Mesenchymal stem cell (in vitro differentiated cells and primary cell): ENCODE data around the gene IGFL1.
"Not testable (repeated sequence)": the region's sequence is repeated elsewhere in the genome, so short reads cannot be mapped to it uniquely, and the experiment has no call there.

ENCODE experiments used
- DNase-seq: peaks from one replicate; pipeline ENCODE4 v3.0.0-alpha.2; 2013
- H2AFZ ChIP-seq: one replicate; pipeline ENCODE4 v1.6.1; 2013; ENCODE audit warnings: low read depth, mild to moderate bottlenecking, control low read depth, inconsistent platforms, low read length, moderate library complexity
- H2AK5ac ChIP-seq: 2 replicates; pipeline ENCODE4 v1.6.1; 2013; ENCODE audit warnings: low read length, moderate library complexity, mild to moderate bottlenecking, inconsistent platforms; ENCODE audit not compliant: severe bottlenecking
- H2BK120ac ChIP-seq: one replicate; pipeline ENCODE4 v1.6.1; 2013; ENCODE audit warnings: low read depth, mild to moderate bottlenecking, inconsistent platforms, low read length, moderate library complexity
- H2BK12ac ChIP-seq, 2 experiments: one replicate each; pipeline ENCODE4 v1.6.1; 2013; ENCODE audit warnings: inconsistent platforms in 2 of 2, low read length in 2 of 2, mild to moderate bottlenecking in 2 of 2, moderate library complexity in 2 of 2, control low read depth in 1 of 2
- H2BK15ac ChIP-seq: one replicate; pipeline ENCODE4 v1.6.1; 2013; ENCODE audit warnings: mild to moderate bottlenecking, low read depth, inconsistent platforms; ENCODE audit not compliant: poor library complexity, severe bottlenecking
- H2BK5ac ChIP-seq: 2 replicates; pipeline ENCODE4 v1.6.1; 2013; ENCODE audit warnings: low read depth, mild to moderate bottlenecking, low read length, control low read depth, inconsistent platforms; ENCODE audit not compliant: poor library complexity, severe bottlenecking
- H3K14ac ChIP-seq, 2 experiments: one replicate each; pipeline ENCODE4 v1.6.1; 2013; ENCODE audit warnings: inconsistent platforms in 2 of 2, low read length in 2 of 2, control low read depth in 1 of 2, mild to moderate bottlenecking in 1 of 2, moderate library complexity in 1 of 2
- H3K18ac ChIP-seq, 2 experiments: one replicate each; pipeline ENCODE4 v1.6.1; 2013; ENCODE audit warnings: inconsistent platforms in 2 of 2, low read length in 2 of 2, control low read depth in 1 of 2, low read depth in 1 of 2, mild to moderate bottlenecking in 1 of 2
- H3K23ac ChIP-seq, 2 experiments: one replicate each; pipeline ENCODE4 v1.6.1; 2013; ENCODE audit warnings: inconsistent platforms in 2 of 2, low read length in 2 of 2, mild to moderate bottlenecking in 2 of 2, moderate library complexity in 2 of 2, control low read depth in 1 of 2
- H3K27ac ChIP-seq: 2 replicates; pipeline ENCODE4 v1.5.1; 2013; ENCODE audit warnings: mild to moderate bottlenecking, moderate library complexity, low read length, control low read depth, inconsistent platforms; ENCODE audit not compliant: poor library complexity, severe bottlenecking
- H3K27me3 ChIP-seq, 2 experiments: 2 replicates each; pipeline versions ENCODE4 v1.6.1 to v1.7.0; 2013; ENCODE audit warnings: low read length in 2 of 2, mild to moderate bottlenecking in 2 of 2, moderate library complexity in 2 of 2, control low read depth in 1 of 2, inconsistent platforms in 1 of 2; ENCODE audit not compliant: control insufficient read depth in 1 of 2, insufficient read depth in 1 of 2
- H3K36me3 ChIP-seq, 2 experiments: 2 replicates each; pipeline versions ENCODE4 v1.6.1 to v1.7.0; 2013; ENCODE audit warnings: low read length in 2 of 2, control low read depth in 1 of 2, inconsistent platforms in 1 of 2, low read depth in 1 of 2, mild to moderate bottlenecking in 1 of 2; ENCODE audit not compliant: insufficient read depth in 2 of 2, control insufficient read depth in 1 of 2
- H3K4ac ChIP-seq, 2 experiments: one replicate each; pipeline ENCODE4 v1.6.1; 2013; ENCODE audit warnings: inconsistent platforms in 2 of 2, low read length in 2 of 2, mild to moderate bottlenecking in 2 of 2, moderate library complexity in 2 of 2, control low read depth in 1 of 2, low read depth in 1 of 2
- H3K4me1 ChIP-seq: 2 replicates; pipeline ENCODE4 v1.6.1; 2013; ENCODE audit warnings: low read depth, low read length, control low read depth; ENCODE audit not compliant: control insufficient read depth, insufficient read depth
- H3K4me2 ChIP-seq: 2 replicates; pipeline ENCODE4 v1.6.1; 2013; ENCODE audit warnings: low read length, mild to moderate bottlenecking, inconsistent platforms; ENCODE audit not compliant: poor library complexity, severe bottlenecking
- H3K4me3 ChIP-seq, 2 experiments: 2 replicates each; pipeline versions ENCODE4 v1.5.1 to v1.7.0; 2013; ENCODE audit warnings: low read length in 2 of 2, mild to moderate bottlenecking in 2 of 2, control low read depth in 1 of 2, low read depth in 1 of 2; ENCODE audit not compliant: insufficient read depth in 1 of 2
- H3K79me1 ChIP-seq: replicated peaks from 2 replicates; pipeline ENCODE4 v1.6.1; 2013; ENCODE audit warnings: mild to moderate bottlenecking, control low read depth, low read length, inconsistent platforms; ENCODE audit not compliant: poor library complexity, severe bottlenecking
- H3K9ac ChIP-seq: 2 replicates; pipeline ENCODE4 v1.7.0; 2013; ENCODE audit warnings: mild to moderate bottlenecking, low read length, moderate library complexity
- H3K9me3 ChIP-seq: 2 replicates; pipeline ENCODE4 v1.7.0; 2013; ENCODE audit warnings: mild to moderate bottlenecking, low read length; ENCODE audit not compliant: control insufficient read depth
- H4K8ac ChIP-seq: one replicate; pipeline ENCODE4 v1.6.1; 2013; ENCODE audit warnings: inconsistent platforms, mild to moderate bottlenecking, low read length, moderate library complexity
- H4K91ac ChIP-seq: one replicate; pipeline ENCODE4 v1.6.1; 2013; ENCODE audit warnings: mild to moderate bottlenecking, low read length, inconsistent platforms
- WGBS: methylation state at CpG from one replicate; pipeline ENCODE4 v1.1.7; 2013; ENCODE audit warnings: mixed read lengths; 5-methylcytosine and 5-hydroxymethylcytosine counted together

IGFL1 gene

GRCh38 chr19:46209472-46209871 is 20.1 kb upstream of the IGFL1 start:
- no peak overlapping the region for H2BK120ac ChIP-seq
- H2BK15ac ChIP-seq = no peak overlapping the region
- H3K9ac ChIP-seq = no peak overlapping the region
- H2BK5ac ChIP-seq = no peak overlapping the region
- H3K4ac ChIP-seq = no peak overlapping the region
- H3K18ac ChIP-seq = no peak overlapping the region
- no peak overlapping the region for H2AK5ac ChIP-seq
- H3K4me2 ChIP-seq = no peak overlapping the region
- H3K27ac ChIP-seq = no peak overlapping the region
- H3K9me3 ChIP-seq = no peaks in the 10 kb centered on the region
- H3K79me1 ChIP-seq = no peaks in the 10 kb centered on the region
- H3K14ac ChIP-seq = no peak overlapping the region
- DNase-seq = no peak
- no peak overlapping the region for H2AFZ ChIP-seq
- H2BK12ac ChIP-seq = no peak overlapping the region
- H3K4me3 ChIP-seq = no peak overlapping the region
- H3K36me3 ChIP-seq = no peaks in the 10 kb centered on the region
- H3K27me3 ChIP-seq = peaks cover 31 to 93% of the 10 kb centered on the region in 2 experiments
- no peak overlapping the region for H4K8ac ChIP-seq
- H4K91ac ChIP-seq = no peak overlapping the region
- 65% methylated on average over 1 of the region's 1 CpG for WGBS
- peaks cover 30% of the 10 kb centered on the region for H3K4me1 ChIP-seq
- no peak overlapping the region for H3K23ac ChIP-seq

DNA sequence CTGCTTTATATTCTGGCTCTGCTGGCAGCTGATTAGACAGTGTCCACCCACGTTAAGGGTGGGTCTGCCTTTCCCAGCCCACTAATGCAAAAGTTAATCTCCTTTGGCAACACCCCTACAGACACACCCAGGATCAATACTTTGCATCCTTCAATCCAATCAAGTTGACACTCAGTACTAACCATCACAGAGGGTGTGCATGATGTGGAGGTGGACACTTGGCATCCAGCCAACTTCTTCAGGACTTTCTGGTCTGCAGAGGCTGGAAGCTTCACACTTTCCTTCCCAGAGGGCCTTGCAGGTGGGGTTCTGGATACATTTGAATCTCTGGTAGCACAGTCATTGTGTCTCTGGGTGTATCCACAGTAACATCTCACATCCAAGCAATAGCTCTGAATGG is 18.9 kb upstream of the IGFL1 start:
- H2AFZ ChIP-seq = no peak overlapping the region
- H3K4ac ChIP-seq = no peak overlapping the region
- H3K4me2 ChIP-seq = no peak overlapping the region
- no peaks in the 10 kb centered on the region for H3K9me3 ChIP-seq
- no peak overlapping the region for H2BK120ac ChIP-seq
- H4K91ac ChIP-seq = no peak overlapping the region
- H3K18ac ChIP-seq = no peak overlapping the region
- H4K8ac ChIP-seq = no peak overlapping the region
- H3K27ac ChIP-seq = peak overlapping the region; percentile 81
- H2BK15ac ChIP-seq = no peak overlapping the region
- H2BK12ac ChIP-seq = no peak overlapping the region
- H2AK5ac ChIP-seq = no peak overlapping the region
- no peak overlapping the region for H3K4me3 ChIP-seq
- no peak overlapping the region for H2BK5ac ChIP-seq
- H3K4me1 ChIP-seq = peaks cover 30% of the 10 kb centered on the region
- no peaks in the 10 kb centered on the region for H3K79me1 ChIP-seq
- DNase-seq = no peak
- H3K14ac ChIP-seq = no peak overlapping the region
- no peaks in the 10 kb centered on the region for H3K36me3 ChIP-seq
- no peak overlapping the region for H3K9ac ChIP-seq
- H3K27me3 ChIP-seq = peaks cover 26 to 85% of the 10 kb centered on the region in 2 experiments
- WGBS = 38% methylated on average over 1 of the region's 1 CpG
- H3K23ac ChIP-seq = no peak overlapping the region

- Histone ChIP-seq H2BK15ac (no peak overlapping the region), H3K4me1 (peaks cover 26% of the 10 kb centered on the region), H3K27me3 (peaks cover 24 to 84% of the 10 kb centered on the region in 2 experiments), H4K8ac (no peak overlapping the region), H3K18ac (no peak overlapping the region), H3K4me3 (no peak overlapping the region), H3K9ac (no peak overlapping the region), H3K36me3 (no peaks in the 10 kb centered on the region), H3K9me3 (no peaks in the 10 kb centered on the region), H3K23ac (no peak overlapping the region), H2AFZ (no peak overlapping the region), H2BK120ac (no peak overlapping the region), H4K91ac (no peak overlapping the region), H2AK5ac (no peak overlapping the region), H3K4me2 (no peak overlapping the region), H2BK5ac (no peak overlapping the region), H3K4ac (no peak overlapping the region), H3K14ac (no peak overlapping the region), H3K79me1 (no peaks in the 10 kb centered on the region), H3K27ac (peak overlapping the region; percentile 81), H2BK12ac (no peak overlapping the region)
- WGBS = 37% methylated on average over 10 of the region's 10 CpGs
- DNase-seq = peak; percentile 12
These were observed 18.2 kb upstream of the IGFL1 start for GRCh38 chr19:46211201-46211881.

DNA sequence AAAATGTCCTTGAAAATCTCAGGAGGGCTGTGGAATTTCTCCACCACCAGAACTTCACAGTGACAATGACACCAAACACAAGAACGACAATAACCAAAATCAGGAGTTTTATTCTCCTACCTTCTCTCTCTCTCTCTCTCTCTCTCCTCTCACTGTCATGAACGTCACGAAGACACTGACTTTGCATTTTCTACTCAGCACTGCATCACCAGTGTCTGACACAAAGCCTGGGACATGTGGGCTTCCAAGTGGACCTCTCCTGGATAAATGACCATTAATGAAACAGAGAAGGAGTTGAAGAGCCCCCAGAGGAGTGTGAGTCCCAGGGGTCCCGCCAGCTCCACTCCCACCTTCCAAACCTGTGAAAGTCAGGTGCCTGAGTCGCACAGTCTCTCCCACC is 16.9 kb upstream of the IGFL1 start:
- H3K36me3 ChIP-seq, H4K91ac ChIP-seq, DNase-seq, H3K4ac ChIP-seq, H2BK15ac ChIP-seq, H3K18ac ChIP-seq, H3K9me3 ChIP-seq, H2AFZ ChIP-seq, H3K23ac ChIP-seq, H3K4me2 ChIP-seq, H2BK5ac ChIP-seq, H3K4me3 ChIP-seq, H2BK12ac ChIP-seq, H3K9ac ChIP-seq, H2BK120ac ChIP-seq, H3K79me1 ChIP-seq, H4K8ac ChIP-seq, H2AK5ac ChIP-seq, H3K14ac ChIP-seq, H3K27ac ChIP-seq: not testable (repeated sequence)
- WGBS = 75% methylated on average over 5 of the region's 5 CpGs
- Histone ChIP-seq H3K4me1 (peaks cover 26% of the 10 kb centered on the region), H3K27me3 (peaks cover 30 to 84% of the 10 kb centered on the region in 2 experiments)
